Chondrocyte (in vitro differentiated cells): ENCODE data around the gene WNT9A. TPM values are rescaled to one million over a fixed set of nuclear protein-coding genes. Genes with fewer than 3 reads are reported as not detected.
A peak's percentile ranks its signal among the peaks of the same experiment; 100 is the strongest.

Source experiments
- DNase-seq: peaks from one replicate; pipeline ENCODE4 v3.0.0; 2021; ENCODE audit warnings: mixed read lengths, low spot score
- H3K27ac Mint-ChIP-seq: one replicate; pipeline ENCODE4 v1.8.0; 2021; ENCODE audit warnings: mild to moderate bottlenecking, moderate library complexity, mixed read lengths; ENCODE audit not compliant: unreplicated experiment
- H3K27me3 Mint-ChIP-seq: 2 replicates; pipeline ENCODE4 v1.8.0; 2021; ENCODE audit warnings: low read depth, mixed read lengths
- H3K36me3 Mint-ChIP-seq: 2 replicates; pipeline ENCODE4 v1.8.0; 2021; ENCODE audit warnings: low read depth, mixed read lengths
- H3K4me1 Mint-ChIP-seq: 2 replicates; pipeline ENCODE4 v1.8.0; 2021; ENCODE audit warnings: low read depth, mild to moderate bottlenecking, mixed read lengths
- H3K4me3 Mint-ChIP-seq: one replicate; pipeline ENCODE4 v1.8.0; 2021; ENCODE audit warnings: mild to moderate bottlenecking, moderate library complexity, mixed read lengths; ENCODE audit not compliant: unreplicated experiment
- H3K9me3 Mint-ChIP-seq: 2 replicates; pipeline ENCODE4 v1.8.0; 2021; ENCODE audit warnings: low read depth, mixed read lengths
- total RNA-seq: library from RNA; stranded (reverse); gene quantifications from 3 replicates; pipeline ENCODE4 v1.2.1, GENCODE V29; 2021
- TF ChIP-seq, protein P1 (sequence below): fragments of 200-600 bp; sonication (generic); IDR thresholded peaks from 2 replicates; pipeline ENCODE4 v1.5.0; 2021; ENCODE audit warnings: antibody characterized with exemption, mild to moderate bottlenecking, moderate library complexity

Gene WNT9A
- total RNA-seq, 1 donor from 2014 or later: 2.5 TPM

DNA sequence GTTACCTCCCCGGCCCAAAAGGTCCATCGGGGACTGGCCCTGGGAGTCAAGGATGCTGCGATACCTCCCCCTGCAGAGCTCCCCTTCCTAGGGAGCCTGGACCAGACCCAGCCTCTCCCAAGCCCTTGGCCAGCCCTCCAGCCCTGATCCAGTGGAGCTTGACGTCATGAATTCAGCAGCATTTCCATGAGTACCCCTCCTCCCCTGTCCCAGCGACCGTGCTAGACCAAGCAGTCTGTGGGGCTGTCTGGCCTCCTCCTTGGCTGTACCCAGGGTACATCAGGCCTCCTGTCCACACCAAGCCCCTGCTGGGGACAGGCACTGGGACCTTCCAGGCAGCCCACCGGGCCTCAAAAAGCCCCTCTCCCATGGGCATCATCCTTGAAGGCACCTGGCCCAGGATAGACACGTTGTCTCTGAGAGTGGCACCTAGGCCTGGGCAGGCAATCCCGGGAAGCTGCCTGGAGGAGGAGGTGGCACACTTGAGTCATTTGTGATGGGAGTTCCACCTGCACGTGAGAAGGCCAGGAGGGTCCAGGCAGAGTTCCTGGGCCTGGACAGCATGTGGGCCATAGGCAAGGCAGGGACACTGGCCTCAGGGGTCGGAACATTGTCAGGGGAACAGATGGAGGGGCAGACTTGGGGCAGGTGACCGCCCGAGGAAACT lies 46.4 kb downstream of the WNT9A start:
- TF ChIP-seq, protein P1, sequence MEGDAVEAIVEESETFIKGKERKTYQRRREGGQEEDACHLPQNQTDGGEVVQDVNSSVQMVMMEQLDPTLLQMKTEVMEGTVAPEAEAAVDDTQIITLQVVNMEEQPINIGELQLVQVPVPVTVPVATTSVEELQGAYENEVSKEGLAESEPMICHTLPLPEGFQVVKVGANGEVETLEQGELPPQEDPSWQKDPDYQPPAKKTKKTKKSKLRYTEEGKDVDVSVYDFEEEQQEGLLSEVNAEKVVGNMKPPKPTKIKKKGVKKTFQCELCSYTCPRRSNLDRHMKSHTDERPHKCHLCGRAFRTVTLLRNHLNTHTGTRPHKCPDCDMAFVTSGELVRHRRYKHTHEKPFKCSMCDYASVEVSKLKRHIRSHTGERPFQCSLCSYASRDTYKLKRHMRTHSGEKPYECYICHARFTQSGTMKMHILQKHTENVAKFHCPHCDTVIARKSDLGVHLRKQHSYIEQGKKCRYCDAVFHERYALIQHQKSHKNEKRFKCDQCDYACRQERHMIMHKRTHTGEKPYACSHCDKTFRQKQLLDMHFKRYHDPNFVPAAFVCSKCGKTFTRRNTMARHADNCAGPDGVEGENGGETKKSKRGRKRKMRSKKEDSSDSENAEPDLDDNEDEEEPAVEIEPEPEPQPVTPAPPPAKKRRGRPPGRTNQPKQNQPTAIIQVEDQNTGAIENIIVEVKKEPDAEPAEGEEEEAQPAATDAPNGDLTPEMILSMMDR: no peak
- no peak overlapping the region for H3K27ac Mint-ChIP-seq
- peaks cover 5% of the 10 kb centered on the region for H3K4me1 Mint-ChIP-seq
- H3K27me3 Mint-ChIP-seq: no peaks in the 10 kb centered on the region
- no peak overlapping the region for H3K4me3 Mint-ChIP-seq
- no peaks in the 10 kb centered on the region for H3K9me3 Mint-ChIP-seq
- H3K36me3 Mint-ChIP-seq: no peaks in the 10 kb centered on the region
- peak; percentile 66 for DNase-seq

DNA sequence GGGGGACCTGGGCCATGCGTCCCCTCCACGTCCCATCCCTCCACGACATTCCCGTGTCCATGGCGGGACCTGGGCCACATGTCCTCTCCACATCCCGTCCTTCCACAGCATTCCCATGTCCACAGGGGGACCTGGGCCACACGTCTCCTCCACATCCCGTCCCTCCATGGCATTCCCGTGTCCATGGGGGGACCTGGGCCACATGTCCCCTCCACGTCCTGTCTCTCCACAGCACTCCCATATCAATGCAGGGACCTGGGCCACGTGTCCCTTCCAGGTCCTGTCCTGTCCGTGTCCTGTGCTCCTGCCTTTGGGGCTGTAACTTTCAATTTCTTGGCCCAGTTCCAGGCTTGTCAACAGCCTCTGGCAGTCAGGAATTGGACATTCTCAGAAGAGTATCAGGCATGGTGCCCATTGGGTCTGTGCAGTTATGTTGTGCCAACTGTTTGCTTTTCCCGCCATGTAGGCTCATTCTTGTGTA lies 47.1 kb downstream of the WNT9A start:
- Mint-ChIP-seq H3K4me1 (peaks cover 13% of the 10 kb centered on the region), H3K9me3 (no peaks in the 10 kb centered on the region), H3K4me3 (no peak overlapping the region), H3K27ac (no peak overlapping the region), H3K27me3 (no peaks in the 10 kb centered on the region), H3K36me3 (no peaks in the 10 kb centered on the region)
- TF ChIP-seq, protein P1: no peak
- DNase-seq: peak; percentile 51

DNA sequence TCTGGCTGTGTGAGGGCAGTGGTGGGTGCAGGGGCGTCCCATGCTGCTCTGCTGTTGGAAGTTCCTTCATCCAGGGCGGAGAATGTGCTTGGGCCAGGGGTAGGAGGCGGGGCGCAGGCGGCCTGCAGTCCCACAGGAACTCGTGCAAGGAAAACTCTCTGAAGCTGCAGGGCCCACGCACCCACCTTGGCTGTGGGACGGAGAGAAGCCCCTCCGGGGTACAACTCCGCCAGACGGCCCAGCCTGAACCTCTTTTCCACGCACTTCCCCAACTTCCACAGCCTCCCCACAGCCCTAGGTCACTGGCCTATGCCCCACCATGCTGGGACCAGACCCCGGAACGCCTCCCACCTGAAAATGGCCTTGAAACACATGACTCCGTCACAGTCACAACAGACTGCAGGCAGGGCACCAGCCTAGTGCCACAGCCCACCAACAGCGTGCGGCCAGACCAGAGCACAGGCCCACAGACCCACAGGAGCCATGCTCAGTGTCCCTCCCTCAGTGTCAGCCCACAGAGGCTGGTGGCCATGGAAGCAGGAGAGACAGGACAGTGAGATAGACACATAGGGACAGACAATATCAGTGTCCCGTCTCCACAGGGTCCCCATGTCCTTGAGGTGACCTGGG lies 47.8 kb downstream of the WNT9A start:
- H3K4me1 Mint-ChIP-seq: peaks cover 15% of the 10 kb centered on the region
- H3K4me3 Mint-ChIP-seq: no peak overlapping the region
- TF ChIP-seq, protein P1: no peak
- peak; percentile 75 for DNase-seq
- no peaks in the 10 kb centered on the region for H3K27me3 Mint-ChIP-seq
- H3K36me3 Mint-ChIP-seq: no peaks in the 10 kb centered on the region
- H3K9me3 Mint-ChIP-seq: no peaks in the 10 kb centered on the region
- no peak overlapping the region for H3K27ac Mint-ChIP-seq

DNA sequence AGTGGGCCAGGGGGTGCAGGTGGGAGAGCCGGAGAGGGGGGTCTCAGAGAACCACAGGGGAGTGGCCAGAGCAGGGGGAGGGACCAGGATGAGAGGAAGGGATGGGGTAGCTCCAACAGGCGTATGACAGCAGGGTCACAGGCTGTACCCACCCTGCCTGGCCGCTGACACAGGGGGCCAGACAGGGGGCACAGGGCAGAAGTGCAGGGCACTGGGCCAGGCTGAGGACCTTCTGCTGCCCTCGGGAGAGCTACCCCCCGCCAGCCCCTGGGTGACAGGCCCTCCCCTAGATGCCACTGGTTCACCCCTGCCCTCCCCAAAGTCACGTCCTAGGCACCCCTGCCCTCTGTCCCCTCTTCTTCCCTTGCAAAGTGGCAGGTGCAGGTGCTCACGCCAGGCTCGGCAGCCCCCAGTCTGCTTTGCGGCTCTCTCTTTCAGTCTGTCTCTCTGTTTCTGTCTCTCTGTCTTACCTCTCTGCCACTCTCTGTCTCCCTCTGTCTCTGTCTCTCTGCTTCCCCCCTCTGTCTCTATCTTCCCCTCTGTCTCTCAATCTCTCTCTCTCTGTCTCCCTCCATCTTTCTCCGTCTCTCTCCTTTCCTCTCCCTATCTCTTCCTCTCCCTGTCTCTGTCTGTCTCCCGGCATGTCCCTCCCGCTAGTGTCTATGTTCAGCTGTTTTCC lies 48.5 kb downstream of the WNT9A start:
- TF ChIP-seq, protein P1: no peak
- DNase-seq: peak; percentile 66
- H3K4me1 Mint-ChIP-seq: peaks cover 19% of the 10 kb centered on the region
- no peak overlapping the region for H3K27ac Mint-ChIP-seq
- H3K9me3 Mint-ChIP-seq: no peaks in the 10 kb centered on the region
- H3K4me3 Mint-ChIP-seq: no peak overlapping the region
- no peaks in the 10 kb centered on the region for H3K36me3 Mint-ChIP-seq
- H3K27me3 Mint-ChIP-seq: no peaks in the 10 kb centered on the region

DNA sequence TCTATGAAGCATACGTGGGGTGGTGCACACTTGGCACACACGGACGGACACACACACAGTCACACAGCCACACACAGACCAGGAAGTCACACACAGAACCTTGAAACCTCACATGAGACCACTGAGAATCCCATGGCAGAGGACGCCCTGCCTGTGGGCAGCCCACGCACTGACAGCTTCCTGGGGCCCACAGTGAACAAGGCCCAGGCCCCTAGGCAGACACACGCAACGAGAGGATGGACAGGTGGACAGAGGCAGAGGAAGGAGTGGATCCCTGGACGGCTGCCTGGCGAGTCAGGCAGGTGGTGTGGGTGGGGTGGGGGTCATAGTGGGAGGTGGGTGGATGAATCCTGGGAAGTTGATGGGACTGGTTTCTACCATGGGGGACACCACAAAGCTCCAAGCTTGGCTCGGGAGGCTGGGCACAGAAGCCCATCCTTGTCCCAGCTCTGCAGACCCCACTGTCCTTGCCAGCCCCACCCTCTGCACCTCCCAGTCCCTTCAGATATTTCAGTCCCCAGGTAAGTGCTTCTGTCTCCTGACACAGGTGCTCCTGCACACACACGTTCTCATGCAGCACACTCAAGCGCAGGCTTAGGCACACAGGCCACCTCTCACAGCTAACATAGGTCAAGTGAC lies 49.1 kb downstream of the WNT9A start:
- no peaks in the 10 kb centered on the region for H3K36me3 Mint-ChIP-seq
- H3K4me3 Mint-ChIP-seq: no peak overlapping the region
- no peaks in the 10 kb centered on the region for H3K9me3 Mint-ChIP-seq
- H3K4me1 Mint-ChIP-seq: peaks cover 23% of the 10 kb centered on the region
- TF ChIP-seq, protein P1: no peak
- DNase-seq: peak; percentile 57
- H3K27me3 Mint-ChIP-seq: no peaks in the 10 kb centered on the region
- peak overlapping the region; percentile 49 for H3K27ac Mint-ChIP-seq
